A549 (cell line): Measurements from ENCODE around the gene ITCH. TPM values are rescaled to one million over a fixed set of nuclear protein-coding genes. Genes with fewer than 3 reads are reported as not detected.

Source experiments
- ATAC-seq, 2 experiments: fragments of 200-7000 bp in 1 of 2; fragments of >200 bp in 1 of 2; cut with Nextera tagmentation in 1 of 2; cut with Tn5 transposase in 1 of 2; 3 replicates each; pipeline versions ENCODE4 v1.8.0 to v1.9.1; 2018 to 2020; ENCODE audit warnings: mild to moderate bottlenecking in 1 of 2, moderate library complexity in 1 of 2
- CTCF ChIA-PET: fragments of 300-600 bp; sonication (Branson Sonifier 250); formaldehyde crosslinking; extraction: SDS; loops from one replicate; lab custom pipeline; 2021; ENCODE audit warnings: antibody characterized with exemption, inconsistent platforms; lab: Yijun Ruan, JAX
- POLR2A ChIA-PET: fragments of 350-600 bp; formaldehyde crosslinking; extraction: SDS; loops from one replicate; lab custom pipeline; 2021; ENCODE audit warnings: antibody characterized with exemption, inconsistent platforms; lab: Yijun Ruan, JAX
- DNase-seq, 2 experiments: peaks; one replicate each; pipeline versions ENCODE4 v3.0.0 to v3.0.0-alpha.2; 2011 to 2016; ENCODE audit warnings: low read depth in 1 of 2, low spot score in 1 of 2
- FAIRE-seq: peaks from 2 replicates; lab custom pipeline; 2011; peaks lifted over from hg19 to GRCh38; lab: Jason Lieb, UNC
- H3K27ac ChIP-seq, 2 experiments: fragments of >200 bp; sonication (Bioruptor Twin); formaldehyde crosslinking; 3 replicates each; pipeline ENCODE4 v1.5.1; 2016 to 2017
- H3K4me1 ChIP-seq: fragments of >200 bp; sonication (Bioruptor Twin); formaldehyde crosslinking; 3 replicates; pipeline ENCODE4 v1.6.1; 2016
- H3K4me2 ChIP-seq: fragments of >200 bp; sonication (Bioruptor Twin); formaldehyde crosslinking; 3 replicates; pipeline ENCODE4 v1.6.1; 2016
- H3K4me3 ChIP-seq: fragments of >200 bp; sonication (Bioruptor Twin); formaldehyde crosslinking; 3 replicates; pipeline ENCODE4 v1.5.1; 2016
- H3K9me3 ChIP-seq: fragments of >200 bp; sonication (Bioruptor Twin); formaldehyde crosslinking; 3 replicates; pipeline ENCODE4 v1.6.1; 2016
- EHMT2 ChIP-seq: fragments of 200-600 bp; sonication (generic); IDR thresholded peaks from 2 replicates; pipeline ENCODE4 v1.6.1; 2016; ENCODE audit warnings: antibody characterized with exemption, low read depth, mild to moderate bottlenecking, moderate library complexity
- ESRRA ChIP-seq: fragments of 150-350 bp; IDR thresholded peaks from 2 replicates; pipeline ENCODE4 v1.6.1; 2014; ENCODE audit warnings: mild to moderate bottlenecking, low read length, borderline replicate concordance
- GATA3 ChIP-seq: IDR thresholded peaks from 2 replicates; pipeline ENCODE4 v1.6.1; 2012; ENCODE audit warnings: borderline replicate concordance
- HDAC2 ChIP-seq: fragments of 200-600 bp; sonication (generic); IDR thresholded peaks from 2 replicates; pipeline ENCODE4 v1.6.1; 2016
- HOXB5 ChIP-seq: fragments of 250-450 bp; sonication (Bioruptor Pico); IDR thresholded peaks from 2 replicates; pipeline ENCODE4 v1.5.0; 2020; ENCODE audit warnings: mild to moderate bottlenecking, moderate library complexity
- NFE2L2 ChIP-seq: fragments of 150-350 bp; conservative IDR thresholded peaks from 2 replicates; pipeline ENCODE4 v1.6.1; 2014; ENCODE audit warnings: low read length
- NPAS2 ChIP-seq: fragments of 250-450 bp; sonication (Bioruptor Pico); IDR thresholded peaks from 2 replicates; pipeline ENCODE4 v1.8.0; 2022; ENCODE audit warnings: mild to moderate bottlenecking, moderate library complexity, borderline replicate concordance
- SREBF2 ChIP-seq: fragments of 450-650 bp; IDR thresholded peaks from 2 replicates; pipeline ENCODE4 v1.6.1; 2014; ENCODE audit warnings: mild to moderate bottlenecking, moderate library complexity
- WGBS: methylation state at CpG from one replicate; pipeline ENCODE4 v1.1.6; 2017; ENCODE audit errors: missing lambda C conversion rate; 5-methylcytosine and 5-hydroxymethylcytosine counted together
- polyA plus RNA-seq, 4 experiments: library from polyadenylated mRNA; depleted of rRNA in 3 of 4; stranded (reverse); fragments of >200 nt; fragmentation: RNase III in 1 of 4; extraction: RNeasy Plus Mini Kit Qiagen cat#74134 plus additional on column Dnase treatment in 1 of 4; gene quantifications; 2 replicates in 3 of 4; 3 replicates in 1 of 4; pipeline ENCODE4 v1.2.3, GENCODE V29; 2011 to 2017
- small RNA-seq, 6 experiments: library from RNA; depleted of rRNA; stranded (forward); fragments of <200 nt; gene quantifications; one replicate each; pipeline ENCODE3, GENCODE V24; 2012

The ITCH gene
- polyA plus RNA-seq, 2 of the 4 experiments (the other 2 are of a cell fraction), result 23.9 to 24.4 TPM

DNA sequence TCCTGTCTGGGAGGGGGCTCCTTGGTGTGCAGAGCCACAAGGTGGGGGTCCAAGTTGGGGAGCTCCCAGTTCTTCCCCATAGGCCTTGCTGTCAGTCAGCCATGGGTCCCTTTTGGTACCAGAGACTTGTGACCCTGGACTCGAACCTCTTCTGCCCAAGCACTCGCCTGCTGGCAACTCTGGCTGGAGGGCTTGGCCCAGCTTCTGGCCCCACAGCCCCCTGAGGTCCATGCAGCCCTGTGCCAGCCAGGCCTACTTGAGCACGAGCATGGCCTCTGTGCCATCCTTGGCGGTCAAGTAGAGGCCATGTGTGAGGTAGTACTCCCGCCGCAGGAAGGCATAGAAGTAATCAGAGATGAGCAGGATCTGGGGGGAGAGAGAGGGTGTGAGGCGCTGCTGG is 197.5 kb downstream of the ITCH start:
- DNase-seq (no peak), ATAC-seq (no peak), FAIRE-seq (no peak)
- Histone ChIP-seq H3K4me1 (peaks cover 11% of the 10 kb centered on the region; the same call in 2 of the 3 replicates), H3K4me2 (no peak overlapping the region), H3K4me3 (no peak overlapping the region), H3K27ac (no peak overlapping the region), H3K9me3 (no peaks in the 10 kb centered on the region)
- 100% methylated on average over 5 of the region's 7 CpGs for WGBS
- TF ChIP-seq NPAS2 (no peak), HOXB5 (CRISPR knock-in tag) (no peak), HDAC2 (no peak), NFE2L2 (no peak), ESRRA (no peak), GATA3 (no peak), EHMT2 (no peak), SREBF2 (no peak)
- ChIA-PET POLR2A (no interaction called here), CTCF (interaction anchor here (1.4 to 1.9 kb wide), 3 partner anchors 12 to 27 kb away, joined by 3 to 5 read pairs (median 4); no protein-coding TSS in a partner anchor)

Small RNAs within 50 kb of the gene (small RNA-seq; reads per million reads assigned to genes)
- 0 reads per million in 6 experiments for gene AL356299.1
- gene MIR644A, result 0 reads per million in 6 experiments
- gene RF00019, result 0 reads per million in 6 experiments

Other genes starting within 250 kb of the ITCH start
- gene ASIP, start 121.8 kb upstream of the ITCH start, polyA plus RNA-seq (2011; rRNA removed), result not detected in 2 replicates
- not detected in 3 replicates for gene ASIP, start 121.8 kb upstream of the ITCH start, polyA plus RNA-seq (2017; fragmentation: RNase III; extraction: RNeasy Plus Mini Kit Qiagen cat#74134 plus additional on column Dnase treatment)
- 274 and 278 TPM in 2 replicates for gene AHCY, start 59.9 kb upstream of the ITCH start, polyA plus RNA-seq (2011; rRNA removed)
- gene AHCY, start 59.9 kb upstream of the ITCH start, polyA plus RNA-seq (2017; fragmentation: RNase III; extraction: RNeasy Plus Mini Kit Qiagen cat#74134 plus additional on column Dnase treatment), result 282 to 314 TPM (median 290 TPM) in 3 replicates
- gene DYNLRB1, start 153.1 kb downstream of the ITCH start, polyA plus RNA-seq (2011; rRNA removed), result 148 and 204 TPM in 2 replicates
- gene DYNLRB1, start 153.1 kb downstream of the ITCH start, polyA plus RNA-seq (2017; fragmentation: RNase III; extraction: RNeasy Plus Mini Kit Qiagen cat#74134 plus additional on column Dnase treatment), result 206 to 230 TPM (median 211 TPM) in 3 replicates
- 3.7 and 4.3 TPM in 2 replicates for gene MAP1LC3A, start 195.4 kb downstream of the ITCH start, polyA plus RNA-seq (2011; rRNA removed)
- 11.4 to 17.7 TPM (median 15.7 TPM) in 3 replicates for gene MAP1LC3A, start 195.4 kb downstream of the ITCH start, polyA plus RNA-seq (2017; fragmentation: RNase III; extraction: RNeasy Plus Mini Kit Qiagen cat#74134 plus additional on column Dnase treatment)